DMS114 treated with DMSO at 0.1 percent for 48 hours (cell line): ENCODE data around the gene ACIN1.
"Not testable (repeated sequence)": the region's sequence is repeated elsewhere in the genome, so short reads cannot be mapped to it uniquely, and the experiment has no call there.

Experiments used
- DNase-seq: peaks from one replicate; lab custom pipeline; 2025; ENCODE audit not compliant: unreplicated experiment; lab: John Stamatoyannopoulos, UW

ACIN1 gene

GRCh38 chr14:23020143-23021128, 74.5 kb downstream of the ACIN1 start:
- no peak for DNase-seq

DNA sequence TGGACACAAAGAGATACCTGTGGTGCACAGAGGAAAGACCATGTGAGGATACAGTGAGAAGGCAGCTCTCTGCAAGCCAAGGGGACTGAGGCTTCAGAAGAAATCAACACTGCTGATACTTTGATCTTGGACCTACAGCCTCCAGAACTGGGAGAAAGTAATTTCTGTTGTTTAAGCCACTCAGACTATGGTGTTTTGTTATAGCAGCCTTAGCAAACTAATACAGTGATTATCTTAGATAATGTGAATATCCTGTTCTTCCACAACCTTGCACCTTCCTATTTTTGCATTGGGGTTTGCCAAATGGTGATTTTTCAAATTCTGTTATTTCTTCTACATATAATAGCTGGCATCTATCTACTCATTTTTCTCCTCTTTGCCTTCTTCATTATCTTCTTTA, 76.8 kb downstream of the ACIN1 start:
- no peak for DNase-seq

DNA sequence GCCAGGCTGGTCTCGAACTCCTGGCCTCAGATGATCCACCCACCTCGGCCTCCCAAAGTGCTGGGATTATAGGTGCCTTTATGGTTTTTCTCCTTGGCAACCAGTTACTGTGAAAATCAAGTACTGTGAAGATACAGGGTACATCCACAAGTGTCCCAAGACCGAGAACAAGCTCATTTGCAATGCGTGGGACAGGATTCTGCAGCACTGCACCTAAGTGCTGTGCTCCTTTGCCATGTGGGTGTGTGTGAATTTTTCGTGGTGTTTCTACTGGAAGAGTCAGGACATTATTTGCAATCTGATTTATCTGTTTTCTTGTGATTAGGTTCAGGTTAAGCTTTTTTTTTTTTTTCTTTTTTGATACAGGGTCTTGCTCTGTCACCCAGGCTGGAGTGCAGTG, 77.8 kb downstream of the ACIN1 start:
- no peak for DNase-seq

- DNase-seq: no peak
Measured at GRCh38 chr14:23015618-23016017, 79.3 kb downstream of the ACIN1 start.

DNA sequence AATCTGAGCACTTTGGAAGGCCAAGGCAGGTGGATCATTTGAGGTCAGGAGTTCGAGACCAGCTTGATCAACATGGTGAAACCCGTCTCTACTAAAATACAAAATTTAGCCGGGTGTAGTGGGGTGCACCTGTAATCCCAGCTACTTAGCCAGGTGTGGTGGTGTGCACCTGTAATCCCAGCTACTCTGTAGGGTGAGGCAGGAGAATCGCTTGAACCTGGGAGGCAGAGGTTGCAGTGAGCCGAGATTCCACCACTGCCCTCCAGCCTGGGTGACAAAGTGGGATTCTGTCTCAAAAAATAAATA, 81.2 kb downstream of the ACIN1 start:
- DNase-seq: not testable (repeated sequence)

- DNase-seq: no peak
Measured at GRCh38 chr14:23013054-23013748, 81.7 kb downstream of the ACIN1 start.

GRCh38 chr14:23009939-23010726, 84.8 kb downstream of the ACIN1 start, which contains the start of gene C14orf93:
C14orf93 (minus strand) TSS chr14:23010143; CDS start chr14:22999023, 11,120 bp downstream.
- DNase-seq: peak; percentile 64

DNA sequence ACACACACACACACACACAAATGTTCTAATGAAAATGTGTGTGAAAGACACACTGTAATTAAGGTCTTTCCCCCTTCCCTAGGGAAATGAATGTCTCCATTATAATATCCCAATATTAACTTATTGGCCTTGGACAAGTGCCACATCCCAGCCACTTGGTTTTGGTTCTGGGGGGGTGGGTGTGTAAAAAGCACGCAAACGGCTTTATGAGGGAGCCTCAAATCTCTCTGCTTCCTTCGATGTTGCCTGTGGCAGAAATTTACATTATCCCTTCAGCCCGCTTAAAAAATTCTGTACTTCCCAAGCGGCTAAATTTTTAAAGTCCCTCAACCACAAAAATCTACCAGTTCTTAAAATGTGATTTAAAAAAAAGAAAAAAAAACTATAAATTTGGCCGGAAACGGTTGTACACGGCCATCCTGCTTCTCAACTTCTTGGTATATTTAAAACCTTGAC, 85.4 kb downstream of the ACIN1 start:
- DNase-seq: no peak

- DNase-seq: no peak
Measured at GRCh38 chr14:23008831-23009230, 86.1 kb downstream of the ACIN1 start.
